GM12865 (cell line): ENCODE data around the gene CHST11.

ENCODE experiments used
- DNase-seq: peaks from one replicate; pipeline ENCODE4 v3.0.0; 2010; ENCODE audit warnings: low read depth
- H3K4me3 ChIP-seq: 2 replicates; pipeline ENCODE4 v1.5.1; 2011; ENCODE audit warnings: mild to moderate bottlenecking, low read depth, low read length, control low read depth
- TF ChIP-seq, protein P1 (sequence below): IDR thresholded peaks from 2 replicates; pipeline ENCODE4 v1.5.1; 2011; ENCODE audit warnings: low read length, control low read depth, low read depth, inconsistent platforms; ENCODE audit not compliant: insufficient read depth; ENCODE audit errors: missing control alignments

The CHST11 gene

GRCh38 chr12:104764225-104765091 lies 307.7 kb downstream of the CHST11 start:
- no peak overlapping the region for H3K4me3 ChIP-seq
- peak; percentile 32 for DNase-seq
- TF ChIP-seq, protein P1, sequence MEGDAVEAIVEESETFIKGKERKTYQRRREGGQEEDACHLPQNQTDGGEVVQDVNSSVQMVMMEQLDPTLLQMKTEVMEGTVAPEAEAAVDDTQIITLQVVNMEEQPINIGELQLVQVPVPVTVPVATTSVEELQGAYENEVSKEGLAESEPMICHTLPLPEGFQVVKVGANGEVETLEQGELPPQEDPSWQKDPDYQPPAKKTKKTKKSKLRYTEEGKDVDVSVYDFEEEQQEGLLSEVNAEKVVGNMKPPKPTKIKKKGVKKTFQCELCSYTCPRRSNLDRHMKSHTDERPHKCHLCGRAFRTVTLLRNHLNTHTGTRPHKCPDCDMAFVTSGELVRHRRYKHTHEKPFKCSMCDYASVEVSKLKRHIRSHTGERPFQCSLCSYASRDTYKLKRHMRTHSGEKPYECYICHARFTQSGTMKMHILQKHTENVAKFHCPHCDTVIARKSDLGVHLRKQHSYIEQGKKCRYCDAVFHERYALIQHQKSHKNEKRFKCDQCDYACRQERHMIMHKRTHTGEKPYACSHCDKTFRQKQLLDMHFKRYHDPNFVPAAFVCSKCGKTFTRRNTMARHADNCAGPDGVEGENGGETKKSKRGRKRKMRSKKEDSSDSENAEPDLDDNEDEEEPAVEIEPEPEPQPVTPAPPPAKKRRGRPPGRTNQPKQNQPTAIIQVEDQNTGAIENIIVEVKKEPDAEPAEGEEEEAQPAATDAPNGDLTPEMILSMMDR, result no peak

- TF ChIP-seq, protein P1, result no peak
- H3K4me3 ChIP-seq, result no peak overlapping the region
- DNase-seq, result no peak
These were observed 310.5 kb downstream of the CHST11 start for GRCh38 chr12:104767261-104767660.

- TF ChIP-seq, protein P1, result no peak
- DNase-seq, result no peak
- H3K4me3 ChIP-seq, result no peak overlapping the region
These were observed 311.3 kb downstream of the CHST11 start for GRCh38 chr12:104768033-104768432.

DNA sequence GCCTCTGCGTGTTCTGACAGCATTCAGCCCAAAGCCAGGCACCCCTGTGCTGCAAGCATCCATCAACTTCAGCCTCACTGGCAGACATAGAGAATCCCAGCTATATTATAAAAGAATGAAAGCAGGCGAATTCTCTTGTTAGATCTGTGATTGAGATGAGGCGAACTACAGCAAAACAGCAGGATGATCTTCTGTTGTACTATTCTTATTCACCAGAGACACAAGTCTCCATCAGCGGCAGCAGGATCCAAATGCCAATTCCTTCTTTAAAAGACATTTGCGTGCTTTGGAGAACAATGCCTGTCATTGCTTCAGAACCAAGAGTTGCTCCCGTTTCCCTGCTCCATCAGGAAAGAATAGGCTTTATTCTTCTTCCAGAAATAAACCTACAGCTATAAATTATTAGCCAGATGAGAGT lies 312.4 kb downstream of the CHST11 start:
- DNase-seq, result no peak
- H3K4me3 ChIP-seq, result no peak overlapping the region
- TF ChIP-seq, protein P1, result no peak

GRCh38 chr12:104772336-104772735 lies 315.6 kb downstream of the CHST11 start:
- no peak for DNase-seq
- TF ChIP-seq, protein P1, result no peak
- H3K4me3 ChIP-seq, result no peak overlapping the region

- TF ChIP-seq, protein P1, result no peak
- no peak for DNase-seq
- no peak overlapping the region for H3K4me3 ChIP-seq
These were observed 319.0 kb downstream of the CHST11 start for GRCh38 chr12:104775731-104776231.
